GM23248 (cell line): Measurements from ENCODE around the gene MAK. TPM values are rescaled to one million over a fixed set of nuclear protein-coding genes. Genes with fewer than 3 reads are reported as not detected.
"Not testable (repeated sequence)": the region's sequence is repeated elsewhere in the genome, so short reads cannot be mapped to it uniquely, and the experiment has no call there.

Experiments used
- DNase-seq: peaks from one replicate; pipeline ENCODE4 v3.0.0-alpha.2; 2015
- H2AFZ ChIP-seq: fragments of 200-600 bp; sonication (generic); 2 replicates; pipeline ENCODE4 v1.6.1; 2016; ENCODE audit warnings: antibody characterized with exemption
- H3F3A ChIP-seq: fragments of 200-600 bp; sonication (generic); 2 replicates; pipeline ENCODE4 v1.6.1; 2016; ENCODE audit warnings: mild to moderate bottlenecking, antibody characterized with exemption, mixed run types; ENCODE audit not compliant: insufficient read depth
- H3K27ac ChIP-seq: fragments of 200-600 bp; sonication (generic); 2 replicates; pipeline ENCODE4 v1.5.1; 2016; ENCODE audit warnings: mild to moderate bottlenecking
- H3K27me3 ChIP-seq: fragments of 200-600 bp; sonication (generic); replicated peaks from 2 replicates; pipeline ENCODE4 v1.6.1; 2016; ENCODE audit warnings: mild to moderate bottlenecking; ENCODE audit not compliant: insufficient read depth
- H3K36me3 ChIP-seq: fragments of 200-600 bp; sonication (generic); 2 replicates; pipeline ENCODE4 v1.6.1; 2016; ENCODE audit warnings: low read depth, mild to moderate bottlenecking
- H3K4me1 ChIP-seq: fragments of 200-600 bp; sonication (generic); 2 replicates; pipeline ENCODE4 v1.6.1; 2016; ENCODE audit warnings: mild to moderate bottlenecking; ENCODE audit not compliant: insufficient read depth
- H3K4me2 ChIP-seq: fragments of 200-600 bp; sonication (generic); one replicate; pipeline ENCODE4 v1.6.1; 2016; ENCODE audit warnings: mild to moderate bottlenecking; ENCODE audit not compliant: unreplicated experiment
- H3K4me3 ChIP-seq: fragments of 200-600 bp; sonication (generic); 2 replicates; pipeline ENCODE4 v1.5.1; 2016; ENCODE audit warnings: mild to moderate bottlenecking
- H3K79me2 ChIP-seq: fragments of 200-600 bp; sonication (generic); 2 replicates; pipeline ENCODE4 v1.6.1; 2016; ENCODE audit warnings: mild to moderate bottlenecking; ENCODE audit not compliant: insufficient read depth
- H3K9ac ChIP-seq: fragments of 200-600 bp; sonication (generic); 2 replicates; pipeline ENCODE4 v1.6.1; 2016; ENCODE audit warnings: mild to moderate bottlenecking
- H3K9me2 ChIP-seq: fragments of 200-600 bp; sonication (generic); 2 replicates; pipeline ENCODE4 v1.6.1; 2016; ENCODE audit warnings: mixed run types, mild to moderate bottlenecking, moderate library complexity; ENCODE audit not compliant: insufficient read depth
- H3K9me3 ChIP-seq: fragments of 200-600 bp; sonication (generic); one replicate; pipeline ENCODE4 v1.6.1; 2017; ENCODE audit warnings: low read depth
- H4K20me1 ChIP-seq: fragments of 200-600 bp; sonication (generic); 2 replicates; pipeline ENCODE4 v1.6.0; 2016; ENCODE audit not compliant: insufficient read depth
- EZH2 ChIP-seq: fragments of 200-600 bp; sonication (generic); IDR thresholded peaks from 2 replicates; pipeline ENCODE4 v1.6.1; 2018; ENCODE audit warnings: antibody characterized with exemption, mild to moderate bottlenecking; ENCODE audit not compliant: insufficient read depth, poor library complexity, severe bottlenecking
- EZH2phosphoT487 ChIP-seq: fragments of 200-600 bp; sonication (generic); IDR thresholded peaks from 2 replicates; pipeline ENCODE4 v1.6.1; 2018; ENCODE audit warnings: antibody characterized with exemption, moderate library complexity, mild to moderate bottlenecking, low read depth; ENCODE audit not compliant: insufficient read depth
- WGBS, 2 experiments: methylation state at CpG; one replicate each; pipeline ENCODE4 v1.1.6; 2015 to 2017; ENCODE audit warnings: low lambda C conversion rate in 2 of 2, low coverage in 1 of 2; ENCODE audit errors: missing lambda C conversion rate in 2 of 2; 5-methylcytosine and 5-hydroxymethylcytosine counted together
- in situ Hi-C: fragments of 300-500 bp; cut with MboI; formaldehyde crosslinking; loops from 2 replicates; pipeline ENCODE4 v1.15.0; 2020
- polyA plus RNA-seq: library from polyadenylated mRNA; unstranded; fragments of >200 nt; fragmentation: Nextera tagmentation; extraction: Ambion mirVana; gene quantifications from 2 replicates; pipeline ENCODE4 v1.2.1, GENCODE V29; 2016
- total RNA-seq: library from RNA; depleted of rRNA; stranded (reverse); fragments of >200 nt; shearing (Covaris generic); gene quantifications from 2 replicates; pipeline ENCODE4 v1.2.3, GENCODE V29; 2014

MAK gene
- total and polyA plus RNA-seq, 2 experiments from 2014 or later, result 0.14 TPM; not detected in 1

GRCh38 chr6:10824819-10825218, 13.5 kb downstream of the MAK start:
- no peak for TF ChIP-seq EZH2
- in situ Hi-C loops, result no loop called here

GRCh38 chr6:10824297-10824696, 14.0 kb downstream of the MAK start:
- in situ Hi-C loops, result no loop called here
- TF ChIP-seq EZH2phosphoT487, result no peak
- no peak for TF ChIP-seq EZH2
- 82% methylated on average over 8 of the region's 8 CpGs for WGBS, 2 experiments

More at GRCh38 chr6:10824819-10825218, 13.5 kb downstream of the MAK start:
- Histone ChIP-seq H3K36me3 (no peaks in the 10 kb centered on the region), H4K20me1 (no peaks in the 10 kb centered on the region), H3K27ac (no peak overlapping the region), H2AFZ (no peak overlapping the region), H3K4me1 (no peaks in the 10 kb centered on the region), H3K79me2 (no peaks in the 10 kb centered on the region), H3F3A (no peaks in the 10 kb centered on the region), H3K9me2 (no peaks in the 10 kb centered on the region), H3K4me3 (no peak overlapping the region), H3K27me3 (no peaks in the 10 kb centered on the region), H3K9me3 (no peaks in the 10 kb centered on the region), H3K9ac (no peak overlapping the region), H3K4me2 (no peak overlapping the region)
- no peak for DNase-seq
- 79 to 84% methylated on average over 6 of the region's 6 CpGs for WGBS, 2 experiments

GRCh38 chr6:10814176-10814575, 24.2 kb downstream of the MAK start:
- H3K9me2 ChIP-seq, H4K20me1 ChIP-seq, H3K4me3 ChIP-seq, H3K9ac ChIP-seq, H3K4me1 ChIP-seq, H3K79me2 ChIP-seq, H3K27ac ChIP-seq, H3F3A ChIP-seq, H3K4me2 ChIP-seq, H3K27me3 ChIP-seq, in situ Hi-C loops, H2AFZ ChIP-seq, H3K9me3 ChIP-seq, DNase-seq, H3K36me3 ChIP-seq: not testable (repeated sequence)
- 97% methylated on average over 6 of the region's 6 CpGs for WGBS, 2 experiments

More at GRCh38 chr6:10824297-10824696, 14.0 kb downstream of the MAK start:
- no peaks in the 10 kb centered on the region for H3F3A ChIP-seq
- H2AFZ ChIP-seq, result no peak overlapping the region
- H3K4me1 ChIP-seq, result no peaks in the 10 kb centered on the region
- no peak overlapping the region for H3K4me2 ChIP-seq
- no peaks in the 10 kb centered on the region for H3K9me2 ChIP-seq
- no peaks in the 10 kb centered on the region for H3K36me3 ChIP-seq
- H3K27me3 ChIP-seq, result no peaks in the 10 kb centered on the region
- H3K79me2 ChIP-seq, result no peaks in the 10 kb centered on the region
- no peak overlapping the region for H3K9ac ChIP-seq
- no peak overlapping the region for H3K27ac ChIP-seq
- no peaks in the 10 kb centered on the region for H3K9me3 ChIP-seq
- H4K20me1 ChIP-seq, result no peaks in the 10 kb centered on the region
- no peak for DNase-seq
- no peak overlapping the region for H3K4me3 ChIP-seq

GRCh38 chr6:10809098-10809497, 29.2 kb downstream of the MAK start:
- H3K9me2 ChIP-seq, result no peaks in the 10 kb centered on the region
- H3K4me1 ChIP-seq, result no peaks in the 10 kb centered on the region
- no peaks in the 10 kb centered on the region for H3K9me3 ChIP-seq
- TF ChIP-seq EZH2 (no peak), EZH2phosphoT487 (no peak)
- WGBS, 2 experiments, result 93 to 99% methylated on average over 6 of the region's 6 CpGs
- H3K36me3 ChIP-seq, result no peaks in the 10 kb centered on the region
- no peak overlapping the region for H3K4me3 ChIP-seq
- no peaks in the 10 kb centered on the region for H4K20me1 ChIP-seq
- no peak overlapping the region for H2AFZ ChIP-seq
- no peak for DNase-seq
- no peaks in the 10 kb centered on the region for H3K27me3 ChIP-seq
- no peaks in the 10 kb centered on the region for H3K79me2 ChIP-seq
- no peak overlapping the region for H3K27ac ChIP-seq
- in situ Hi-C loops, result no loop called here
- H3F3A ChIP-seq, result no peaks in the 10 kb centered on the region
- no peak overlapping the region for H3K9ac ChIP-seq
- no peak overlapping the region for H3K4me2 ChIP-seq

- in situ Hi-C loops, result no loop called here
- no peak for DNase-seq
- Histone ChIP-seq H3F3A (no peaks in the 10 kb centered on the region), H3K4me2 (no peak overlapping the region), H3K36me3 (no peaks in the 10 kb centered on the region), H3K9ac (no peak overlapping the region), H3K4me1 (no peaks in the 10 kb centered on the region), H2AFZ (no peak overlapping the region), H3K9me3 (no peaks in the 10 kb centered on the region), H4K20me1 (no peaks in the 10 kb centered on the region), H3K9me2 (no peaks in the 10 kb centered on the region), H3K27me3 (no peaks in the 10 kb centered on the region), H3K27ac (no peak overlapping the region), H3K4me3 (no peak overlapping the region), H3K79me2 (no peaks in the 10 kb centered on the region)
- TF ChIP-seq EZH2 (no peak), EZH2phosphoT487 (no peak)
- 86% methylated on average over 4 of the region's 4 CpGs for WGBS, 2 experiments
These were observed 30.0 kb downstream of the MAK start for GRCh38 chr6:10808376-10808775.
